PC-9 (cell line): ENCODE results near the gene ECSIT. TPM values are rescaled to one million over a fixed set of nuclear protein-coding genes. Genes with fewer than 3 reads are reported as not detected.

Experiments used
- BruUV-seq: library from RNA; stranded (reverse); fragments of 400-500 nt; replicated peaks from 2 replicates; lab custom pipeline; 2021; lab: Mats Ljungman, UMichigan
- CTCF ChIA-PET: fragments of 300-600 bp; sonication (Branson Sonifier 250); formaldehyde crosslinking; loops from one replicate; lab custom pipeline; 2022; ENCODE audit warnings: antibody characterized with exemption; lab: Charles Lee
- POLR2A ChIA-PET: fragments of 300-600 bp; sonication (Branson Sonifier 250); formaldehyde crosslinking; loops from one replicate; lab custom pipeline; 2022; ENCODE audit warnings: antibody characterized with exemption; ENCODE audit not compliant: unreplicated experiment; lab: Charles Lee
- DNase-seq, 2 experiments: peaks; one replicate each; pipeline versions ENCODE4 v3.0.0 to v3.0.0-alpha.2; 2015 to 2022; ENCODE audit warnings: mixed read lengths in 1 of 2
- H2AFZ ChIP-seq: fragments of 200-600 bp; sonication (generic); 2 replicates; pipeline ENCODE4 v1.8.1; 2017; ENCODE audit warnings: antibody characterized with exemption
- H3F3A ChIP-seq: fragments of 200-600 bp; sonication (generic); 2 replicates; pipeline ENCODE4 v1.8.1; 2017; ENCODE audit warnings: antibody characterized with exemption, mild to moderate bottlenecking, low read depth; ENCODE audit not compliant: insufficient read depth
- H3K27ac ChIP-seq: fragments of 200-600 bp; sonication (generic); 2 replicates; pipeline ENCODE4 v1.6.1; 2016; ENCODE audit warnings: mixed run types
- H3K27me3 ChIP-seq: fragments of 200-600 bp; sonication (generic); 2 replicates; pipeline ENCODE4 v1.6.1; 2016; ENCODE audit warnings: low read depth, mixed run types; ENCODE audit not compliant: insufficient read depth
- H3K36me3 ChIP-seq: fragments of 200-600 bp; sonication (generic); 2 replicates; pipeline ENCODE4 v1.6.1; 2016; ENCODE audit warnings: low read depth, mixed run types
- H3K4me1 ChIP-seq: fragments of 200-600 bp; sonication (generic); replicated peaks from 2 replicates; pipeline ENCODE4 v1.6.1; 2016; ENCODE audit warnings: mixed run types; ENCODE audit not compliant: insufficient read depth
- H3K4me2 ChIP-seq: fragments of 200-600 bp; sonication (generic); 2 replicates; pipeline ENCODE4 v1.6.1; 2017; ENCODE audit warnings: mixed run types
- H3K4me3 ChIP-seq: fragments of 200-600 bp; sonication (generic); 2 replicates; pipeline ENCODE4 v1.6.1; 2016; ENCODE audit warnings: mixed run types
- H3K79me2 ChIP-seq: fragments of 200-600 bp; sonication (generic); 2 replicates; pipeline ENCODE4 v1.6.1; 2017; ENCODE audit warnings: low read depth, mixed run types
- H3K9me2 ChIP-seq: fragments of 200-600 bp; sonication (generic); 2 replicates; pipeline ENCODE4 v1.8.1; 2017; ENCODE audit warnings: mild to moderate bottlenecking; ENCODE audit not compliant: insufficient read depth
- H3K9me3 ChIP-seq: fragments of 200-600 bp; sonication (generic); 2 replicates; pipeline ENCODE4 v1.8.1; 2016; ENCODE audit warnings: low read depth; ENCODE audit not compliant: insufficient read depth
- H4K20me1 ChIP-seq: fragments of 200-600 bp; sonication (generic); 2 replicates; pipeline ENCODE4 v1.8.1; 2017; ENCODE audit not compliant: insufficient read depth
- CTCF ChIP-seq: fragments of 200-600 bp; sonication (generic); conservative IDR thresholded peaks from 2 replicates; pipeline ENCODE4 v1.6.1; 2017; ENCODE audit warnings: mixed run types, antibody characterized with exemption, mild to moderate bottlenecking, moderate library complexity
- EZH2 ChIP-seq: fragments of 200-600 bp; sonication (generic); IDR thresholded peaks from 2 replicates; pipeline ENCODE4 v1.8.0; 2017; ENCODE audit warnings: antibody characterized with exemption, low read depth
- intact Hi-C: fragments of 100-400 bp; cut with micrococcal nuclease; formaldehyde crosslinking; loops from one replicate; pipeline ENCODE4 v1.10.0; 2022; ENCODE audit not compliant: unreplicated experiment
- total RNA-seq: library from RNA; stranded (reverse); gene quantifications from 2 replicates; pipeline ENCODE4 v1.2.3, GENCODE V29; 2021

The ECSIT gene
- total RNA-seq, 1 experiment from 2014 or later: 42.4 TPM

GRCh38 chr19:11481534-11482383 is 47.2 kb downstream of the ECSIT start:
- Histone ChIP-seq H4K20me1 (0 out of 2 replicates have a peak, but pooled peaks cover 3% of the 10 kb centered on the region), H3K36me3 (no peaks in the 10 kb centered on the region), H3K27me3 (no peaks in the 10 kb centered on the region), H3K9me3 (no peaks in the 10 kb centered on the region), H3K79me2 (no peaks in the 10 kb centered on the region), H3K4me2 (no peak overlapping the region), H2AFZ (no peak overlapping the region), H3F3A (peaks cover 20% of the 10 kb centered on the region), H3K27ac (no peak overlapping the region), H3K4me1 (no peaks in the 10 kb centered on the region), H3K4me3 (no peak overlapping the region), H3K9me2 (no peaks in the 10 kb centered on the region)
- TF ChIP-seq EZH2: no peak
- no peak for TF ChIP-seq CTCF
- ChIA-PET POLR2A (interaction anchor here (0.6 kb wide), 2 partner anchors 29 to 472 kb away, joined by 3 to 11 read pairs; no protein-coding TSS in a partner anchor), CTCF (interaction anchor here (0.6 to 1.3 kb wide), 6 partner anchors 62 to 446 kb away, joined by 3 to 5 read pairs (median 4); partner anchors contain the start of genes RGL3 and SWSAP1)
- DNase-seq: no peak
- intact Hi-C loops: loop anchor here (2.0 kb wide), 1 partner anchor 189 kb away; no protein-coding TSS in a partner anchor
- BruUV-seq: TSS peak; percentile 46

GRCh38 chr19:11480715-11481533 is 48.0 kb downstream of the ECSIT start, which contains the start of gene ELAVL3:
Gene ELAVL3, minus strand, starts transcription at chr19:11481046. Its CDS starts 438 bp downstream, at chr19:11480608.
- H3K27ac ChIP-seq: no peak within 1 kb of the TSS
- ChIA-PET POLR2A (no interaction called here), CTCF (no interaction called here)
- H3K9me3 ChIP-seq: no peaks in the 10 kb centered on the region
- no TSS peak for BruUV-seq
- no peaks in the 10 kb centered on the region for H3K4me1 ChIP-seq
- no peak within 1 kb of the TSS for H3K4me2 ChIP-seq
- no peak within 1 kb of the TSS for H3K4me3 ChIP-seq
- no peaks in the 10 kb centered on the region for H3K36me3 ChIP-seq
- H2AFZ ChIP-seq: no peak within 1 kb of the TSS
- 0 out of 2 replicates have a peak, but pooled peaks cover 3% of the 10 kb centered on the region for H4K20me1 ChIP-seq
- no peak for DNase-seq
- TF ChIP-seq CTCF (no peak), EZH2 (no peak)
- H3K27me3 ChIP-seq: no peaks in the 10 kb centered on the region
- H3F3A ChIP-seq: peaks cover 28% of the 10 kb centered on the region
- intact Hi-C loops: no loop called here
- no peaks in the 10 kb centered on the region for H3K9me2 ChIP-seq
- H3K79me2 ChIP-seq: no peaks in the 10 kb centered on the region
